RWPE2 (cell line): Measurements from ENCODE around the gene ZNF777.

Experiments used
- ATAC-seq: fragments of 200-7000 bp; cut with Tn5 transposase; 3 replicates; pipeline ENCODE4 v1.9.1; 2021; ENCODE audit warnings: low read depth
- DNase-seq: peaks from one replicate; pipeline ENCODE4 v3.0.0-alpha.2; 2020; ENCODE audit warnings: low spot score
- H3K27ac ChIP-seq: fragments of 450-650 bp; 2 replicates; pipeline ENCODE4 v1.5.1; 2017; ENCODE audit warnings: mild to moderate bottlenecking; ENCODE audit not compliant: poor library complexity, severe bottlenecking
- H3K27me3 ChIP-seq: fragments of 250-450 bp; sonication (Bioruptor Pico); 2 replicates; pipeline ENCODE4 v1.5.1; 2021; ENCODE audit warnings: mild to moderate bottlenecking, moderate library complexity; ENCODE audit not compliant: insufficient read depth, poor library complexity, severe bottlenecking
- H3K36me3 ChIP-seq: fragments of 250-450 bp; sonication (Bioruptor Pico); 2 replicates; pipeline ENCODE4 v1.5.1; 2020; ENCODE audit warnings: low read depth, mild to moderate bottlenecking, moderate library complexity
- H3K4me1 ChIP-seq: fragments of 250-450 bp; sonication (Bioruptor Pico); 2 replicates; pipeline ENCODE4 v1.5.1; 2021; ENCODE audit warnings: mild to moderate bottlenecking, moderate library complexity; ENCODE audit not compliant: insufficient read depth, poor library complexity, severe bottlenecking
- H3K4me3 ChIP-seq: fragments of 250-450 bp; sonication (Bioruptor Pico); 2 replicates; pipeline ENCODE4 v1.5.1; 2021; ENCODE audit warnings: mild to moderate bottlenecking, moderate library complexity; ENCODE audit not compliant: severe bottlenecking
- H3K9me3 ChIP-seq: fragments of 250-450 bp; sonication (Bioruptor Pico); 2 replicates; pipeline ENCODE4 v1.5.1; 2021; ENCODE audit warnings: mild to moderate bottlenecking, moderate library complexity; ENCODE audit not compliant: severe bottlenecking
- CTCF ChIP-seq: fragments of 450-650 bp; IDR thresholded peaks from one replicate; pipeline ENCODE4 v1.5.1; 2017; ENCODE audit warnings: mild to moderate bottlenecking, moderate library complexity; ENCODE audit not compliant: poor library complexity, severe bottlenecking

The ZNF777 gene

GRCh38 chr7:149466364-149466763 is 5.5 kb upstream of the ZNF777 start:
- Histone ChIP-seq H3K9me3 (peaks cover 4% of the 10 kb centered on the region), H3K27me3 (no peaks in the 10 kb centered on the region), H3K36me3 (no peaks in the 10 kb centered on the region), H3K4me3 (no peak overlapping the region), H3K4me1 (no peaks in the 10 kb centered on the region), H3K27ac (no peak overlapping the region)
- DNase-seq, result no peak
- no peak for ATAC-seq
- no peak for TF ChIP-seq CTCF

- no peak for TF ChIP-seq CTCF
- ATAC-seq (no peak), DNase-seq (no peak)
- H3K27me3 ChIP-seq, result no peaks in the 10 kb centered on the region
- peaks cover 3% of the 10 kb centered on the region for H3K4me1 ChIP-seq
- peaks cover 4% of the 10 kb centered on the region for H3K9me3 ChIP-seq
- H3K4me3 ChIP-seq, result no peak overlapping the region
- H3K27ac ChIP-seq, result no peak overlapping the region
- no peaks in the 10 kb centered on the region for H3K36me3 ChIP-seq
Observed at GRCh38 chr7:149463500-149464161, 2.8 kb upstream of the ZNF777 start.

- TF ChIP-seq CTCF, result no peak
- no peak overlapping the region for H3K27ac ChIP-seq
- H3K9me3 ChIP-seq, result peaks cover 4% of the 10 kb centered on the region
- peaks cover 5% of the 10 kb centered on the region; the same call in 1 of the 2 replicates for H3K36me3 ChIP-seq
- no peaks in the 10 kb centered on the region for H3K27me3 ChIP-seq
- H3K4me1 ChIP-seq, result peaks cover 4% of the 10 kb centered on the region
- DNase-seq (no peak), ATAC-seq (no peak)
- H3K4me3 ChIP-seq, result no peak overlapping the region
Observed at GRCh38 chr7:149462101-149462520, 1.2 kb upstream of the ZNF777 start.

- H3K4me1 ChIP-seq, result peaks cover 4% of the 10 kb centered on the region
- peak overlapping the region; percentile 20 for H3K27ac ChIP-seq
- H3K9me3 ChIP-seq, result no peaks in the 10 kb centered on the region
- DNase-seq (no peak), ATAC-seq (peak; percentile 5; the same call in 1 of the 3 replicates)
- H3K27me3 ChIP-seq, result no peaks in the 10 kb centered on the region
- no peak for TF ChIP-seq CTCF
- peaks cover 21% of the 10 kb centered on the region for H3K36me3 ChIP-seq
- H3K4me3 ChIP-seq, result peak overlapping the region; percentile 95
Observed at GRCh38 chr7:149459540-149460452, 1.1 kb downstream of the ZNF777 start.
